GM18868 (cell line): Measurements from ENCODE around the gene CPB2.
A peak's percentile ranks its signal among the peaks of the same experiment; 100 is the strongest.

ENCODE experiments used
- ATAC-seq: cut with Tn5 transposase; IDR thresholded peaks from one replicate; pipeline ENCODE4 v1.9.1; 2021; ENCODE audit warnings: mild to moderate bottlenecking, moderate library complexity; ENCODE audit not compliant: unreplicated experiment

CPB2 gene

DNA sequence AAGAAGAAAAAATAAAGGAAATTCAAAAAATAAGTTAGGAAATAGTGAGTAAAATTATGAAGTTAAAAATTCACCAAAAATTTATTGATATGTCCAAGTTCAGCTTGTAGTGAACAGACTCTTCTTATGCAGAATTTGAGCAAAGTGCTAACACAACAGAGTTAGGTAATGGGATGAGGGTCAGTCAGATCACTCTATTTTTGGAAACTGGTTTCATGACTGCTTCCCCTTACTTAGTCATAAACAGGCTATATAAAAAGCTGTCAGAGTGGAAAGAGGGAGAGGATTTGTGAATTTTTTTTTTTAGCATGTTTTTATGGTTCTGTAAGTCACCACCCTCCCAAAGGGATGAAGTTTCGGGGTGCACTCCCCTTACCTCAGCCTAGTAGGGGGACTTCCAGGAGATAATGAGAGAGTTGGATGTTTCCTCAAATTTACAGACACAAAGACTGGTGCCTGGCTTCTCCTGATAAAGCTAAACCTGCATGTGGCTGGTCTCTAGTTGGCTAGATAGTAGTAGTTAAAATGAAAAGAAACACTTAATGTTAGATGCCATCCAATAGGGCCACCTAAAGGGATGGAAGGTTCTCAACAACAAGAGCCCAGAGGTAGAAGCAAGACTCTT is 4.5 kb downstream of the CPB2 start:
- ATAC-seq, result peak; percentile 80

DNA sequence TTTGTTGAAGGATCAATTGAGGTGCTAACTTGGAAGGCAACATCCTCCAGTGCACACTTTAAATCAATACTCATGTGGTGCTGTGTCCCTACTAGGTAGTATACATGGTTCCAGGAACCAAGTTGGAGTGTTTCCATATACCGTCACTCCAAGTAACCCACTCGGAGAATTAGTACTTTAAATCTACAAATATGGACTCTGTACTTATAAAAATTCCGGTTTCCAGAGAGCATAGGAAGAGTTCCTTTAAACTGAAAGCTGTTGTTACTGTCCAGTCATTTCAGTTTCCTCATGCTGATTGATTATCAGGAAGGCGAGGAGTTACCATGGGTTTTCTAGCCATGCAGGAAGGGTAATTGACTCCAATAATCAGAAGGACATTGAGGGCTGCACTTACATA is 7.2 kb downstream of the CPB2 start:
- no peak for ATAC-seq

DNA sequence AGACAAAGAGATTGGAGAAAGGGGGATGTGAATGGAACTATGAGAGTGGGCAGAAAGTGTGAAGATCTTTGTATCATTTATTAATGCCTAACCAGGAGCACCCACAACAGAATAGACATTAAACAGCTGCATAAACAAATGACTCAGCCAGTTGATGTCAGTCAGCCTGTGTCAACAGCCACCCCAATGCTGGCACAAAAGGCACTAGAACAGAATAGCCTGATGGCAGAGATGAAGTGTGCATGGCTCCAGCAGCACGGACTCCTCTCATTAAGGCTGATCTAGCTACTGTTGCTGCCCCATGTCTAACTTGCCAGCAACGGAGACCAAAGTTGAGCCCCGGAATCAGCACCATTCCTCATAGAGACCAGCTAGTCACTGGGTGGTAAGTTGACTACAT is 7.8 kb downstream of the CPB2 start:
- ATAC-seq, result no peak

DNA sequence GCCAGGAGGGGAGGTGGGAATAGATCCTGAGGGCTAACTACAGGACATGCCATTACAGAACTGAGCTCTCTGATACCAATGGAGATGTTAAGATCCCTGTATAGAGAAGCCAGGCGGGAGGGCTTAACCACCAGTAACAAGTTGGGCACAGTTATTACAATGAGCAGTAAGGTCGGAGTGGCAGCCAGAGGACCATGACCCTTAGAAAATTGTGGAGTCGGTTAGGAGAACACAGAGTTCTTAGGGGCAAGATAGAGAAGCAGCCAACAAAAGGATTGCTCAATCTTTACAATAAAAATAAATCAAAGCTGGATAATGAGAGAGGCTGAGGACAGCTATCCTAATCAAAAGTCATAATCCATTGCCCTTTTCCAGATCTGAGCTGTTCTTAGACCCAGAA is 10.4 kb downstream of the CPB2 start:
- no peak for ATAC-seq

DNA sequence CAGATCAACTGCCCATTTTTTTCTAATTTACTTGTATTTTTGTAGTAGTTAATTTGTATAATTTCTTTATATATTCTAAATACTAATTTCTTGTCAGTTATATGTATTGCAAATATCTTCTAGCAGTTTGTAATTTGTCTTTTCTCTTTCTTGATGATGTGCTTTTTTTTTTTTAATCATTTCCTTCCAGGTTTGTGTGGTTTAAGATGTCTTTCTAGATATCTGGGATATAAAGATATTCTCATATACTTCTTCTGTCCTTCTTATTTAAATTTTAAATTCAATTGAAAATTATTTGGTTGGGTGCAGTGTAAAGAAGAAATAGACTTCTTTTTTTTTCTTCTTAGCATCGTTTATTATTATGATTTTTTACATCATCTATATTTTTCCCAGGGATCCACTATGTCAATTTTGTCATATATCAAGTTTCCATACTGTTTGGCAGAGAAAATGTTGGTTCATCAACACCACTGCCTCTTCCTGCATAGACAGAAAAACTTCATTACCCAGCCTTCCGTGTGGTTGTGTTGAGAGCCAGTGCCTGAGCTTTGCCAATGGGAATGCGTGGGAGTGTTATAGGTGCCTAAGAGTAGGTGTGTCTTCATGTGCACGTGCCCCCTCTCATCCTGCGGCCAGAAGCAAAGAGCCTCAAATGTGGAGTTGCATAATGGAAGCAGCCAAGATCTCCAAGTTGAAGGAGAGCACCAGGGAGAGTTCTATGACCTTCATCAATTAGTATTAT is 15.8 kb downstream of the CPB2 start:
- no peak for ATAC-seq

DNA sequence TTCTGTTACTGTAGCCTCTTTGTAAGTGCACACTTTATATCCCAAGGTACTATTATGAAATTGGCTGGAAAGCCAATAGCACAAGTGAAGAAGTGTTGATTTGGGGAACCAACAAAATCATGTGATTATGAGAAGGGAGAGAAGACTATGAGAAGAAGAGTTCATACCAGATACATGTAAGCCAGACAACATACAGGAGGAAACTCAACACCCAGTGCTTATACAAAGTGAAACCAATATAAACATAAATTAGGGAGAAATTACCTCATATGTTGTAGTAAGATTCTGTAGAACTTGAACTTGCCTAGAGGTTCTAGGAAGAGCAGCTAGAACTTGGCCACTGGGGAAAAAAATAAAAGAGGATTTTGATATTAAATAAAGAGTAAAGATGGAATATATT is 17.4 kb downstream of the CPB2 start:
- no peak for ATAC-seq

DNA sequence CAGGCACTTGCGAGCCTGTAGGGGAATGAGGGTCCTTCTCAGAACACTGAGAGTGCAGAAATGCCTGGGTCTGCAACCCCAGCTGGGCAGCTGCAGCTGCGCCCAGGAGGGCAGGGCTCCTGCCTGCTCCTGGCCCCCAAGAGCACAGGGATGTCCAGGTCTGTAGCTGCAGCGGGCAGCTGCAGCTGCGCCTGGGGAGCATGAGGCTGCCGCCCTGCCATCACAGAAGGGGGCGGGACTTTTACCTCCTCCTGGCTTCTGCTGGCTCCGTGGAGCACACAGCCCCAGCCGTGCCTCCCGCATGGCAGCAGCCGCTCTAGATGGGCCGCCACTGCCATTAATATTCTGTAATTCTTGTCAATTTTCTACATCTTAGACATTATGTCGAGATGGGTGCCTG is 17.8 kb downstream of the CPB2 start:
- ATAC-seq, result no peak

DNA sequence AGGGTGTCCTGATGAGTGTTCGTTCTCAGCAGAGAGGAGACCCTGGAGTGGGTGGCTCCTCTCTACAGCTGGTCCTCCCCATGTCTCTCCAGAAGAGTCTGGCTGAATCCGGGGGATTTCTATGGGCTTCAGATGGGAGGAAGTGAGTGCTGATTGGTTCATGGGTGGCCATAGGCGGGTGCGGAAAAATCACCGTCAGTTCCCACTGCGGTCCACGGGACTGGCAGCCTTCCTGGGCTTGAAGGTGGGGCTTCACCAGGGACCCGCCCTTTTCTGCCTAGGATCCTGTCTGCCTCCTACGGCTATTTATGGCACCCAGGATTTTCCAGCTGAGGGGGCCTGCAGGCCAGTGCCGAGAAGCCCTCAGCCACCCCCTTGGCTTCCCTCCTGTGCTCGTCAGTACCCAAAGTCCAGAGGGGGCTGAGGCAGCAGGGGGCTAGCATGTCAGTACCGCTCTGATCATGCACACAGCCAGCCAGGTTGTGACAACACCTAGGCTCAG is 18.4 kb downstream of the CPB2 start:
- no peak for ATAC-seq

DNA sequence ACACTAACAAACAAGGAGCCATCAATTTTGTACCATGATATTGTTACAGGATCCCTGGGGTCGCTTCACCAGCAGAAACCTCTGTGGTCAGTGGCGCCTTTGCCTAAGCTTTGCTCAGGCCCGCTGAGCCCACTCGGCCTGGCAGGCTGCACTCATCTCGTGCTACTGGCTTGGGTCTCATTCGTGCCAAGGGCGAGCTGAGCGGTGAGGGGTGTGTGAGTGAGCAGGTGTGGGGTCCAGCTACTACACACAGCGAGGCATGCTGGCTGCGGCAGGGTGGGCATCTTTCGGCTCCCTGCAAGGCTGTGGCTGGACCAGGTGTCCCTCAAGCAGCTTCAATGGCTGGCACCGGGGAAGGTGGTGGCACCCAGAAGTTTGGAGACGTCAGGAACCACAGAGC is 19.1 kb downstream of the CPB2 start:
- ATAC-seq, result no peak

DNA sequence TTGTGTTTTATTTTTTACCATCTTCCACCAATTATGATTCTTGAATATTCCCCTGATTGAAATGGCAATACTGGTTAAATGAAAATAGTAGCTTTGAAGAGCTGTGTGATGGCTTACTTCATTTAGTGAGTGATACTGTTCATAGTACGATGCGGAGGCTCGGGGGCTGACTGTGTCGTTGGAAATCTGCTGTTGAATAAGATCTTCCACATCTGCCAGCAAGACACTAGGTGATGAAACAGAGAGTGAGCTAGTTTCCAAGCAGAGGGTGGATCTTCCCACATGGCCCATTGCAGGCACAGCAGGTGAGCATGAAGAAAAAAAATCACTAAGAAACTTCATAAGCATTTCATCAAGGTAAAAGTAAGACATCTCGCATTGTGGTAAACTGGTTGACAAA is 22.5 kb downstream of the CPB2 start:
- ATAC-seq, result no peak

DNA sequence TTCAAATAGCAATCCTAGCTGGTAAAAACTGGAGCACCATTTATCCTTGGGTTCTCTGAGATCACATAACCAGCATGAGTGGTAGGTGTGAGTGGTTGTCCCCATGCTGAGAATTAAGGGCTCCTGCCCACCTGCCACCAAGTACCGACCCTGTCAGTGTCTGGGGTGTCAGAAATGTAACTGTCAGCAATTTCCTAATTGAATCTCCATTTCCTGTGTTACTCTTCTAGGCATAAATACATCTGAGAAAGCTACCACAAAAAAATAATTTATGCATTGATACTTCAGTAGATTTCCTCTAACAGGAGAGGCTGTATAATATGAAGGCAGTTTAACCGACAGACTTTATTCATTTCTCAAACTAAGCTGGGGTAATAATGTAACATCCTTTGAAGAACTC is 25.1 kb downstream of the CPB2 start:
- ATAC-seq, result no peak

DNA sequence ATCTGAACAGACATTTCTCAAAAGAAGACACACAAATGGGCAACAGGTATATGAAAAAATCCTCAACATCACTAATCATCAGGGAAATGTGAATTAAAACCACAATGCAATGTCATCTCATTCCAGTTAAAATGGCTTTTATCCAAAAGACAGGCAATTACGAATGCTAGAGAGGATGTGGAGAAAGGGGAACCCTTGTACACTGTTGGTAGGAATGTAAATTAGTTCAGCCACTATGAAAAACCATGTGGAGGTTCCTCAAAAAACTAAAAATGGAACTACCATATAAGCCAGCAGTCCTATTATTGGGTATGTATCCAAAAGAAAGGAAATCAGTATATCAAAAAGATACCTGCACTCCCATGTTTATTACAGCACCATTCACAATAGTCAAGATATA is 27.6 kb downstream of the CPB2 start:
- no peak for ATAC-seq

DNA sequence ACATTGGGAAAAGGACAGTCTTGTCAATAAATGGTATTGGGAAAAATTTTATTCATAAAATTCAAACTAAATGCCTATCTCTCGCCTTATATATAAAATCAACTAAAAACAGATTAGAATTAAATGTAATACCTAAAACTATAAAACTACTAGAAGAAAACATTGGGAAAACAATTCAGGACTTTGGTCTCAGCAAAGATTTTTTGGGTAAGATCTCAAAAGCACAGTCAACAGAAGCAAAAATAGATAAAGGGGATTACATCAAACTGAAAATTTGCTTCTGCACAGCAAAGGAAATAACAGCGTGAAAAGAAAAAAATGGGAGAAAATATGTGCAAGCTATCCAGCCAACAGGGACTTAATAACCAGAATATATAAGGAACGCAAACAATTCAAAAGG is 28.0 kb downstream of the CPB2 start:
- ATAC-seq, result no peak

DNA sequence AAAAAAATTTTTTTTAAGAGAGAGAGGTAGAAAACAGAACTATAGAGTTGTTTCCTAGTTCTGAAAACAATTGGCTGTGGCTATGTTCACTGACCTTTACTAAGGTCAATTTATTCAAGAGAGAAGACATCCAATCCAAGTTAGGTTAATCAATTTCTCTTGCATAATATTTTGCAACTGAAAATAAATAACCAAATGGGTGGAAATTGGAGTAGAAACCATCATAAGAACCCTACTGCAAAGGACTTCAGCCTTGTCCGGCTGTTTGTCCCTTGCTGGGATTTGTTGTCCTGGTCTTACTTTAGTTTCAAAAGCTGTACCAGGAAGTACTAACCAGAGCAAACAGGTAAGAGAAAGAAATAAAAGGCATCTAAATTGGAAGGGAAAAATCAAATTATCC is 29.0 kb downstream of the CPB2 start:
- no peak for ATAC-seq

DNA sequence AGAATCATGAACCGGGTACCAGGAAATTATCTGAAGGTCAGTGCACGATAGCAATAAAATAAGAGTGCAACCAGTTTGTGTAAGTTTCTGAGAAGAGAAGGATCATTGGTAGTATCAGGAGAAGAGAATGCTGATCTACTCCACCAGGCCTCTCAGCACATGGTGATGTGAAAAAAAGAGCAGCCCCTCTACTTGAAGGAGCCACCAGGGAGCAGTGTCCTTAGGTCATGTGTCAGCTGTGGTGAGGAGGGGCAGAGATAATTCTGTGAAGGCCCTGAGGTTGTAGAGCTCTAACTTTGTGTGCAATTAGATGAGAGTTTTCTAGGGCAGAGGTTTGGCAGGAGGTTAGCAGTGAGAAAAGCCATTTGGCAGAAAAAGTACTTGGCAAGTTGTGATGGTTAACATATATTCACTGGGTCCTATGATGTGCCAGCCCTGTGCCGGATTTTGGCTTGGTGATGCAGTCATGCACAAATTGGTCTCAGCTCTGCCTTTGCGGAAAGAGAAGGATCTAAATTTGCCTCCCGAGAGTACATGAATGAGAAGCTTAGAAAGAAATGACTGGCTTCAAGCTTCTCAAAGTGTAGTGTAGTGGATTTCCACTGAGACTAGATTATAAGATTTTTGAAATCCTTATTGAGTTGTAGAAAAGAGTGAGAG is 33.1 kb downstream of the CPB2 start:
- peak; percentile 95 for ATAC-seq

DNA sequence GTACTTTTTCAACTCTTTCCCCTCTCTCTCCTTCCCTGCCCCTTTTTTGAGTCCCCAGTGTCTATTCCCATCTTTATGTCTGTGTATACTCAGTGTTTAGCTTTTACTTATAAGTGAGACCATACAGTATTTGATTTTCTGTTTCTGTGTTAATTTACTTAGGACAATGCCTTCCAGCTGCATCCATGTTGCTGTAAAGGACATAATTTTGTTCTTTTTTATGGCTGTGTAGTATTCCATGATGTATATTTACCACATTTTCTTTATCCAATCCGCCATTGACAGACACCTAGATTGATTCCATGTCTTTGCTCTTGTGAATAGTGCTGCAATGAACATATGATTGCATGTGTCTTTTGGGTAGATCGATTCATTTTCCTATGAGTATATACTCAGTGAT is 41.5 kb downstream of the CPB2 start:
- ATAC-seq, result no peak

DNA sequence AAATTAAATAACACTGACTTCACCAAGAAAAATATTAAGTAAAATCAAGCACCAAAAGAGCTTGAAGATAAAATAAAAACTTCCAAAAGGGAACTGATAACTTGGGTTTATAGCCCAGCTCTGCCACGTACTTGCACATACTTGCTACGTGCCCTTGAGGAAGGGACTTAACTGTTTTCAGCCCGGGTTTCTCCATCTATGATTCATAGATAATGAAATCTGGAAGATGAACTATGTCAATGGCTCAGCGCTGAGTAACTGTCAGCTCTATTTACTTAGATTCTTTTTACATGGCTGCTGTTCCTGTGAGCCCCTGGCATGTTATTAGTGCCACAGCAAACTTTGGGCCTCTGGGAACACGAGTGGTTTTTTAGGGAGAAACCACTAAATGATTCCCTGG is 42.6 kb downstream of the CPB2 start:
- no peak for ATAC-seq

DNA sequence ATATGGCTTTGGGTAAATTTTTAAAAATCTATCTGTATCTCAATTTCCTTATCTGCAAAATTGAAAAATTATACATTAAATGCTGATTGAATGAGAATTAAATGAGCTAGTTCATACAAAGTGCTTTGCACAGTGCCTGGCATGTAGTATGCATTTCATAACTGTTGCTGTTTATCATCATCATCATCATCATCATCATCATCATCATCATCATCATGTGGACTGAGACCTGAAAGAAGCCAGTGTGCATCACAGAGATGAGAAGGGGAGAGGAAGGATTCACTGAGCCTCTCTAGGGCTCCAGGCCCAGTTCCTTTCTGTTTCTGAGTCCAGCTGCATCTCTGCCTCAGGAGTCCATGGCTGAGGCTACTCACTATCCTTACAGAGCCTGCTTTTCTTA is 45.4 kb downstream of the CPB2 start:
- ATAC-seq, result no peak

DNA sequence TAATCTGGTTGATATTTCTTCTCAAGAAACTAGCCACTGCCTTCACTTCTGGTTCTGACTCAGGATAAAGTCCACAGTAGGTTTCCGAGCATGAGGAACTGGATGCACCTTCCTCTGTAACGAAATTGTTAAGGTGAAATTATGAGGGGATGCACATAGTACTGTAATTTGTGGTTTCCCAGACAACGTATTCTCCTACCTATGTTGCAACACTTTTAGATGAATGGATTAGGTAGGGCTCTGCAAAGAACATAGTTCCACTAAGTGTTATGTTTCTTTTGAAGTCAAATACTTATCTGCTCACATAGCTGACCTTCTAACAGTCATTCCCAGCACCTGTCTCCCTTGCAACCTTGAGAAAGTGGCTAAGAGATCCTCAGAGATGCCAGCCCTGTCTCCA is 46.6 kb downstream of the CPB2 start:
- peak; percentile 56 for ATAC-seq

DNA sequence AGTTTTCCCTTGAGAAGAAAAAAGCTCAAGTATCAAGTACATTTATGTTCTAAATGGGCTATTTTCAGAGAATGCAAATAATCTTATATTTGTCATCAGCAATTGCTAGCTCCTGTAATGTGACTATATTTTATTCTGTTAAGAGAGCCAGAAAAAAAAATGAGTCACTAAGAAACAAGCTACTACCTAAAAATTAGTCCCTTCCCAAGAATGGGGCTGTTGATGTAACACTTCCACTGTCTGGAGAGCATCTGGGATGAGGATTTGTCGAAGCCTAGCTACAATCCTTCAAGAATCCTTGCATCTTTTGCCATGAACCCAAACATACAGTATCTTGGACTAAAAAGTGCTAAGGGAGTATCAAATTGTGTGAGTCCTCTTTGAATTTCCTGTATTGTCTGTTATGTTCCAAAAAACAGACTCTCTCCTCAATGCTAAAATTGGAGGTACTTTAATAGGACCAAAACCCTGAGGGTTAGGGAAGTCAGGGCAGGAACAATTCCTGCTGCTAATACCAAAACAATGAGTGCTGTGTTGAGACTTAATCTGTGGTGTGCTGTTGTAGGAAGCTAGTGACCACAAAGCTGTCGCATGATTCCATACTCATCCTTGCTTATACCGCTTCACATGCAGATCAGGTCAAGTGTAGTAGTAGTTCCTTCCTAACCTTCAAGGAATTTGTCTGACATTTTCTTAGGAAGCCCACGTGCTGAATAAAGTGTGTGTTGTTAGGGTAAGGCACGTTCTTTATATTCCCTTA is 47.4 kb downstream of the CPB2 start:
- ATAC-seq, result no peak

DNA sequence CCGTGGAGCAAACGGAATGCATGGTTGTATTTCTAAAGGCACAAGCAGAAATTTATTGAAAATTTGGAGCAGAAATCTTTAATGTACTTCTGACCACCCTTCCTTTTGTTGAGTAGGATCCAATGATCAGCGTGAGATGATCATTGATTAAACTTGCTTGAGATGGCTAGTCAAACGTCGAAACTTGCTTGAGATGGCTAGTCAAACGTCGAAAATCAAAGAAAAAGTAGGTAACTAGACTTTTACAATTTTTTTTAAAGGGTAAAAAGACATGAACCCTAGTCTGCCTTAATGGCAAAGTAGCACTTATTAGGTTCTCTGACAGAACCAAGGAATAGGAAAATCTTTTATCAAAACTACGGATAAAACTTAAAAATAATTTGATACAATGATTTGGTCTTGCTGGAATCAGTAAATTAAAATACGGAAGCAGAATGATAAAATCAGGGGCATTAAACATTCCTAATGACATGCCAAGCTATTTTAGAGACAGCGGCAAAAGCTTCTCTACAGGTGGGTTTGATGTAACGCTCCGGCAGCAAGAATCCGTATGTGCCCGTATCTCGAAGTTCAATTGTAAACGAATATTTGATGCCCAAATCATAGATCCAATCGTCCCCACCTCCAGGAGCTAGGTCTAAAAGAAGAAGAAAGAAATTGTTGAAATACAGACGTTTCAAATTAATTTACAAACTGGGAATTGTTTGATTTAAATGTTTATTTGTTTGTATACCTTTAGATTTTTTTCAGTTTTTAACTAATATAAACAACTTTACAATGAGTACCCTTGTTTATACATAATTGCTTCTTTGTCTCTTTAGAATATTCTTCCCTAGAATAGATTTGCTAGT is 51.4 kb downstream of the CPB2 start:
- ATAC-seq, result no peak
